Fibroblast of the aortic adventitia (primary cell): ENCODE measurements around the gene NFATC3. TPM values are rescaled to one million over a fixed set of nuclear protein-coding genes. Genes with fewer than 3 reads are reported as not detected.
A peak's percentile ranks its signal among the peaks of the same experiment; 100 is the strongest.
"Not testable (repeated sequence)": the region's sequence is repeated elsewhere in the genome, so short reads cannot be mapped to it uniquely, and the experiment has no call there.

ENCODE experiments used
- DNase-seq: peaks from one replicate; pipeline ENCODE4 v3.0.0-alpha.2; 2010; ENCODE audit warnings: low read depth
- H3K4me3 ChIP-seq: 2 replicates; pipeline ENCODE4 v1.5.1; 2011; ENCODE audit warnings: low read depth, mild to moderate bottlenecking, control low read depth, low read length, moderate library complexity
- total RNA-seq: library from RNA; depleted of rRNA; stranded (reverse); fragments of >200 nt; gene quantifications from 2 replicates; pipeline ENCODE4 v1.2.3, GENCODE V29; 2012; ENCODE audit warnings: low replicate concordance
- TF ChIP-seq, protein P1 (sequence below): IDR thresholded peaks from 2 replicates; pipeline ENCODE4 v1.5.1; 2011; ENCODE audit warnings: mild to moderate bottlenecking, low read length, control low read depth, inconsistent platforms; ENCODE audit not compliant: insufficient read depth

Gene NFATC3
- total RNA-seq, 1 donor: 36.3 TPM

DNA sequence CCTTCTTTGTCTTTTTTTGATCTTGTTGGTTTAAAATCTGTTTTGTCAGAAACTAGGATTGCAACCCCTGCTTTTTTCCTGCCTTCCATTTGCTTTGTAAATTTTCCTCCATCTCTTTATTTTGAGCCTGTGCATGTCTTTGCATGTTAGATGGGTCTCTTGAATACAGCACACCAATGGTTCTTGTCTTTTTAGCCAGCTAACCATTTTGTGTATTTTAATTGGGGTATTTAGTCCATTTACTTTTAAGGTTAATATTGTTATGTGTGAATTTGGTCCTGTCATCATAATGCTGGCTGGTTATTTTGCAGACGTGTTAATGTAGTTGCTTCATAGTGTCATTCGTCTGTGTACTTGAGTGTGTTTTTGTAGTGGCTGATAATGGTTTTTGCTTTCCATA is 26.2 kb downstream of the NFATC3 start:
- DNase-seq: no peak
- TF ChIP-seq, protein P1, sequence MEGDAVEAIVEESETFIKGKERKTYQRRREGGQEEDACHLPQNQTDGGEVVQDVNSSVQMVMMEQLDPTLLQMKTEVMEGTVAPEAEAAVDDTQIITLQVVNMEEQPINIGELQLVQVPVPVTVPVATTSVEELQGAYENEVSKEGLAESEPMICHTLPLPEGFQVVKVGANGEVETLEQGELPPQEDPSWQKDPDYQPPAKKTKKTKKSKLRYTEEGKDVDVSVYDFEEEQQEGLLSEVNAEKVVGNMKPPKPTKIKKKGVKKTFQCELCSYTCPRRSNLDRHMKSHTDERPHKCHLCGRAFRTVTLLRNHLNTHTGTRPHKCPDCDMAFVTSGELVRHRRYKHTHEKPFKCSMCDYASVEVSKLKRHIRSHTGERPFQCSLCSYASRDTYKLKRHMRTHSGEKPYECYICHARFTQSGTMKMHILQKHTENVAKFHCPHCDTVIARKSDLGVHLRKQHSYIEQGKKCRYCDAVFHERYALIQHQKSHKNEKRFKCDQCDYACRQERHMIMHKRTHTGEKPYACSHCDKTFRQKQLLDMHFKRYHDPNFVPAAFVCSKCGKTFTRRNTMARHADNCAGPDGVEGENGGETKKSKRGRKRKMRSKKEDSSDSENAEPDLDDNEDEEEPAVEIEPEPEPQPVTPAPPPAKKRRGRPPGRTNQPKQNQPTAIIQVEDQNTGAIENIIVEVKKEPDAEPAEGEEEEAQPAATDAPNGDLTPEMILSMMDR: no peak
- H3K4me3 ChIP-seq: no peak overlapping the region

DNA sequence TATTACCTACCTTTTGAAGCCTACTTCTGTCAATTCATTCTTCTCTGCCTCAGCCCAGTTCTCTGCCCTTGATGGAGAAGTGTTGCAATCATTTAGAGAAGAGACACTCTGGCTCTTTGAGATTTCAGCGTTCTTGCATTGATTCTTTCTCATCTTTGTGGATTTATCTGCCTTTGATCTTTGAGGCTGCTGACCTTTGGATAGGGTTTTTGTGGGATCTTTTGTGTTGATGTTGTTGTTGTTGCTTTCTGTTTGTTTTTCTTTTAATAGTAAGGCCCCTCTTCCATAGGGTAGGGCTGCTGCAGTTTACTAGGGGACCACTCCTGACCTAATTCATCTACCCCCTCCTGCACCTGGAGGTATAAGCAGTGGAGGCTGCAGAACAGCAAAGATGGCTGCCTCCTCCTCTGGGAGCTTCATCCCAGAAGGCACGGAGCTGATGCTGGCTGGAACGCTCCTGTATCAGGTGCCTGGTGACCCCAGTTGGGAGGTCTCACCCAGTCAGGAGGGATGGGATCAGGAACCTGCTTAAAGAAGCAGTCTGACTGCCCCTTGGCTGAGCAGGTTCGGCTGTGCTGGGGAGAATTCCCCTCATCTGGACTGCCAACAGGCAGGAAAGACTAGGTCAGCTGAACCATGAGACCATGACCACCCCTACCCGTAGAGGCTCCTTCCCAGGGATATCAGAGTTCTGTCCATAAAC is 28.0 kb downstream of the NFATC3 start:
- DNase-seq: no peak
- no peak overlapping the region for H3K4me3 ChIP-seq
- TF ChIP-seq, protein P1: no peak

DNA sequence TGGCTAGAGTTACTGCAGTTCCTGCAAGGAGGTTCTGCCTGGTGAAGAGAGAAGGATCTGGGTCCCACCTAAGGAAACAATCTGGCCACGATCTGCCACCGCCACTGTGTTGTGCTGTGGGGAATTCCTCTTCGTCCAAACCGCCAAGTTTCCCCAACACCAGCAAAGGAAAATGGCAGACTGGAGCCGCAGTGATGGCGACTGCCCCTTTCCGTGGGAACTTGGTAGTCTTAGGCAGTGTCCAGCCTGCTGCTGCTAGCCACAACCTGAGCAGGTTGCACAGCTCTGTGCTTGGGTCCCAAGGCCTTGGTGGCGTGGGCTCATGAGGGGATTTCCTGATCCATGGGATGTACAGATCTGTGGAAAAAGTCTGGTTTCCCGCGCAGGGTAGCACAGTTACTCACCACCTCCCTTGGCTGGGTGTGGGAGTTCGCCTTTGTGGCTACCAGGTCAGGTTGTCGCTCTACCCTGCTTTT is 28.6 kb downstream of the NFATC3 start:
- TF ChIP-seq, protein P1: no peak
- DNase-seq: no peak
- H3K4me3 ChIP-seq: no peak overlapping the region

DNA sequence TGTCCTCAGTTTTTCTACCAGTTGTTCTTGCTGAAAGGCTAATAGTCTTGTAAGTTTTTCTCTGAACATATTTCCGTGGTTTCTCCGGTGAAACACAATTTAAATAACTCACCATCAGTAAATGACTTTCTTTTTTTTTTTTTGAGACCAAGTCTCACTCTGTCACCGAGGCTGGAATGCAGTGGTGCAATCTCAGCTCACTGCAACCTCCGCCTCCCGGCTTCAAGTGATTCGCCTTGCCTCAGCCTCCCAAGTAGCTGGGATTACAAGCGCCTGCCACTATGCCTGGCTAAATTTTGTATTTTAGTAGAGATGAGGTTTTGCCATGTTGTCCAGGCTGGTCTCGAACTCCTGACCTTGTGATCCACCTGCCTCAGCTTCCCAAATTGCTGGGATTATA is 29.8 kb downstream of the NFATC3 start:
- not testable (repeated sequence) for H3K4me3 ChIP-seq, DNase-seq

DNA sequence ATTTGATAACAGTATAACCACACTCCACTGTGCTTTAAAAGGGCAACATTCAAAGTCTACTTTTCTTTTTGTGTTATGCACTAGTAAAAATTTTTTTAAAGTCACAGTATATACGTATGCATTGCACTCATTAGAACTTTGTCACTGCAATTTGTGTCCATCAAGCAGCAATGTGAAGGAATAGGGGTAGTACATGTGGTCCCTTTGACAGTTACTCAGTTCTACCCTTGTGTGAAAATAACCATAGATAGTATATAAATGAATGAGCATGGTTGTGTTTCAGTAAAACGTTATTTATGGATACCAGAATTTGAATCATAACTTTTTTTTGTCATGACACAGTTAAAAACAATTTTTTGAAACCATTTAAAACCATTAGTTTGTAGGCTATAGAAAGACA is 30.7 kb downstream of the NFATC3 start:
- H3K4me3 ChIP-seq: no peak overlapping the region
- no peak for DNase-seq
- TF ChIP-seq, protein P1: no peak

DNA sequence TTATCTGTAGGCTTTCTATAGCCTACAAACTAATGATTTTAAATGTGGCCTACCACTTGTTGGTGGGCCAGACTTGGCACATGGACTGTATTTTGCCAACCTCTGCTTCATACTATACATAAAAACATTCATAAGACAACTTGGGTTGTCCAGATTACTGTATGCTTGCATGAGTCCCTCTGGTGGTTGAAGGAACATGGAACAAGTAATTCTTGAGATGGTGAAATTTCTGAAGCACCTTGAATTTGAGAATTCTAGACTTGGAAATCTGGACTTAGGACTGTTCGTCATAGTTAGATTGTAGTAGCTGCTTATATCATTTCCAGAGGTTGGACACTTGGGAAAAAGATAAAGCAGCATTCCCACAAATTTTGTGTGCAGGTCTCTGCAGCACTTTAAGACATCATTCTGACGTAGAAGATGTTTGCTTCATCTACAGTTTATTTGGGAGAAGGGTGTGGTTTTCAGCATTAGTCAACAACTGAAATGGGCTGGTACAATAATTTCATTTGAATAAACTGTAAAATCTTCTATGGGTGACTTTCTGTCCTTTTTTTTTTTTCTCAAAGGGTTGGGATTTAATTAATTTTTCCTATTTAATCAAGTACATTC is 31.2 kb downstream of the NFATC3 start:
- peak; percentile 62 for DNase-seq
- no peak overlapping the region for H3K4me3 ChIP-seq
- TF ChIP-seq, protein P1: peak; percentile 73

DNA sequence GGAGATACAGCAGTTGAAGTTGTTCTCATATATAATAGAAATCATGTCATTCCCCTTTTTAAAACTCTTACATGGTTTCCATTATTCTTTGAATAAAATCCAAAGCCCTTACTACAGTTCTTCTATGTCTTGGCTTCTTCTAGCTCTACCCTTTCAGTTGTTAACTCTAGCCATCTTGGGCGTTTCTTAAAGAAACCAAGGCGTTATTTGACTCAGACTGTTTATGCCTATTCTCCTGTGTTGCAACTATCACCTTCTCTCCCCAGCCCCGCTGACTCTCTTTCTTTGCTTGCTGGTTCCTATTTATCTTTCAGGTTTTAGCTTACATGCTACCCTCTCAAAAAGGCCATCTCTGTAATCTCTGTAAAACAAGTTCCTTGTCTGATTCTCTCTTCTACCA is 32.7 kb downstream of the NFATC3 start:
- no peak overlapping the region for H3K4me3 ChIP-seq
- TF ChIP-seq, protein P1: no peak
- no peak for DNase-seq

DNA sequence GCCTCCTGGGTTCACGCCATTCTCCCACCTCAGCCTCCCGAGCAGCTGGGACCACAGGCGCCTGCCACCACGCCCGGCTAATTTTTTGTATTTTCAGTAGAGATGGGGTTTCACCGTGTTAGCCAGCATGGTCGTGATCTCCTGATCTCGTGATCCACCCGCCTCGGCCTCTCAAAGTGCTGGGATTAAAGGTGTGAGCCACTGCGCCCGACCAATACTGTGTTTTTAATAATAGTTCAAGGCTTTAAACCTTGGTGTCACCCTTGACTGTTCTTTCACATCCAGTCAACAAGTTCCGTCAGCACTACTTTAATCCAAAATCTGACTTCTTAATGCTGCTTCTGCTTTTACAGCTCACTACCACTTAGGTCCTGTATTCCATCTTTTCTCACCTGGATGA is 33.8 kb downstream of the NFATC3 start:
- DNase-seq, H3K4me3 ChIP-seq: not testable (repeated sequence)

DNA sequence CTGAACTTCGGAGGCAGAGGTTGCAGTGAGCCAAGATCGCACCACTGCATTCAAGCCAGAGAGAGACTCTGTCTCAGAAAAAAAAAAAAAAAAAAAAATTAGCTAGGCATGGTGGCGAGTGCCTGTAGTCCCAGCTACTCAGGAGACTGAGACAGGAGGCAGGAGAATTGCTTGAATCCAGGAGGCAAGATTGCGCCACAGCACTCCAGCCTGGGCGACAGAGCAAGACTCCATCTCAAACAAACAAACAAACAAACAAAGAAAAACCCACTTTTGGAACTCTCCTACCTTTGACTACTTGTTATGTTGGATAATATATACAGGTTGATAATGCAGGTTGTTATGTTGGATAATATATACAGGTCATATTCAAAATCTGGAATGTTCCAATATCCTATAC is 35.3 kb downstream of the NFATC3 start:
- not testable (repeated sequence) for H3K4me3 ChIP-seq, DNase-seq
